HepG2 (cell line): ENCODE results near the gene MRPL50. TPM values are rescaled to one million over a fixed set of nuclear protein-coding genes. Genes with fewer than 3 reads are reported as not detected.
A peak's percentile ranks its signal among the peaks of the same experiment; 100 is the strongest.

Source experiments
- ATF3 ChIP-seq: sonication (generic); formaldehyde crosslinking; IDR thresholded peaks from 2 replicates; pipeline ENCODE4 v1.4.0; 2020; ENCODE audit warnings: missing genetic modification reagents
- CCAR2 ChIP-seq: fragments of 200-400 bp; formaldehyde crosslinking; optimal IDR thresholded peaks from 2 replicates; pipeline ENCODE3; 2018; ENCODE audit warnings: low read depth, mild to moderate bottlenecking, low read length, moderate library complexity
- CEBPG ChIP-seq: IDR thresholded peaks from 2 replicates; pipeline ENCODE4 v1.6.1; 2016
- CHD2 ChIP-seq: IDR thresholded peaks from 2 replicates; pipeline ENCODE4 v1.6.1; 2011; ENCODE audit warnings: low read depth, low read length, improper control_type of control experiment
- FOXP1 ChIP-seq, 2 experiments: fragments of 450-650 bp in 1 of 2; IDR thresholded peaks; 2 replicates each; pipeline ENCODE4 v1.6.1; 2017 to 2018; ENCODE audit warnings: antibody characterized with exemption in 1 of 2
- FOXP4 ChIP-seq: sonication (generic); formaldehyde crosslinking; IDR thresholded peaks from 2 replicates; pipeline ENCODE4 v1.4.0; 2020; ENCODE audit warnings: missing genetic modification reagents
- GLMP ChIP-seq: sonication (generic); formaldehyde crosslinking; IDR thresholded peaks from 2 replicates; pipeline ENCODE4 v1.9.0; 2021; ENCODE audit warnings: missing genetic modification reagents, mild to moderate bottlenecking, borderline replicate concordance
- HMG20A ChIP-seq: IDR thresholded peaks from 2 replicates; pipeline ENCODE4 v1.6.1; 2016; ENCODE audit warnings: borderline replicate concordance
- IRF2 ChIP-seq: IDR thresholded peaks from 2 replicates; pipeline ENCODE4 v1.6.1; 2018; ENCODE audit warnings: missing genetic modification reagents, missing compliant biosample characterization
- KLF11 ChIP-seq: IDR thresholded peaks from 2 replicates; pipeline ENCODE4 v1.6.1; 2016; ENCODE audit warnings: missing compliant biosample characterization
- MBNL3 ChIP-seq: fragments of 250-450 bp; sonication (Bioruptor Pico); conservative IDR thresholded peaks from 2 replicates; pipeline ENCODE4 v1.8.0; 2022; ENCODE audit warnings: mild to moderate bottlenecking, inconsistent platforms
- MED8 ChIP-seq: sonication (generic); formaldehyde crosslinking; IDR thresholded peaks from 2 replicates; pipeline ENCODE4 v1.8.1; 2023; ENCODE audit warnings: mild to moderate bottlenecking, missing genetic modification reagents; ENCODE audit not compliant: insufficient replicate concordance
- MTF1 ChIP-seq: sonication (generic); formaldehyde crosslinking; IDR thresholded peaks from 2 replicates; pipeline ENCODE4 v1.5.0; 2020; ENCODE audit warnings: missing genetic modification reagents
- NKX3-1 ChIP-seq: sonication (generic); formaldehyde crosslinking; IDR thresholded peaks from 2 replicates; pipeline ENCODE4 v1.5.0; 2020; ENCODE audit warnings: missing genetic modification reagents
- NR3C1 ChIP-seq: sonication (generic); formaldehyde crosslinking; IDR thresholded peaks from 2 replicates; pipeline ENCODE4 v1.4.0; 2020; ENCODE audit warnings: missing genetic modification reagents
- PHF5A ChIP-seq: IDR thresholded peaks from one replicate; pipeline ENCODE4 v1.6.1; 2018; ENCODE audit warnings: low read depth, missing genetic modification reagents; ENCODE audit not compliant: unreplicated experiment
- RFX1 ChIP-seq: fragments of 450-650 bp; IDR thresholded peaks from 2 replicates; pipeline ENCODE4 v1.6.1; 2017
- USF2 ChIP-seq, 2 experiments: sonication (generic) in 1 of 2; formaldehyde crosslinking in 1 of 2; IDR thresholded peaks; 2 replicates each; pipeline versions ENCODE4 v1.5.1 to v1.6.1; 2011 to 2020; ENCODE audit warnings: borderline replicate concordance in 1 of 2, low read depth in 1 of 2, low read length in 1 of 2, mild to moderate bottlenecking in 1 of 2, missing genetic modification reagents in 1 of 2, moderate library complexity in 1 of 2
- XBP1 ChIP-seq: sonication (generic); formaldehyde crosslinking; IDR thresholded peaks from 2 replicates; pipeline ENCODE4 v1.5.0; 2020; ENCODE audit warnings: missing genetic modification reagents
- ZBTB8A ChIP-seq: sonication (generic); formaldehyde crosslinking; IDR thresholded peaks from 2 replicates; pipeline ENCODE4 v1.4.0; 2020; ENCODE audit warnings: mild to moderate bottlenecking, low read depth, missing genetic modification reagents, borderline replicate concordance
- ZFP41 ChIP-seq: sonication (generic); formaldehyde crosslinking; IDR thresholded peaks from 2 replicates; pipeline ENCODE4 v1.4.0; 2020; ENCODE audit warnings: mild to moderate bottlenecking, missing genetic modification reagents, borderline replicate concordance
- ZNF12 ChIP-seq: sonication (generic); formaldehyde crosslinking; IDR thresholded peaks from 2 replicates; pipeline ENCODE4 v1.5.0; 2020; ENCODE audit warnings: missing genetic modification reagents
- ZNF124 ChIP-seq: sonication (generic); formaldehyde crosslinking; IDR thresholded peaks from 2 replicates; pipeline ENCODE4 v1.4.0; 2020; ENCODE audit warnings: missing genetic modification reagents
- ZNF20 ChIP-seq: sonication (generic); formaldehyde crosslinking; IDR thresholded peaks from 2 replicates; pipeline ENCODE4 v1.4.0; 2020; ENCODE audit warnings: mild to moderate bottlenecking, moderate library complexity, missing genetic modification reagents
- ZNF703 ChIP-seq: sonication (generic); formaldehyde crosslinking; IDR thresholded peaks from 2 replicates; pipeline ENCODE4 v1.5.1; 2020; ENCODE audit warnings: missing genetic modification reagents, mild to moderate bottlenecking, moderate library complexity, borderline replicate concordance
- ZNF740 ChIP-seq: sonication (generic); formaldehyde crosslinking; IDR thresholded peaks from 2 replicates; pipeline ENCODE4 v1.4.0; 2020; ENCODE audit warnings: missing genetic modification reagents
- ZNF850 ChIP-seq: sonication (generic); formaldehyde crosslinking; conservative IDR thresholded peaks from 2 replicates; pipeline ENCODE4 v1.9.0; 2021; ENCODE audit warnings: mild to moderate bottlenecking, missing genetic modification reagents
- ZSCAN20 ChIP-seq: sonication (generic); formaldehyde crosslinking; IDR thresholded peaks from 2 replicates; pipeline ENCODE4 v1.4.0; 2020; ENCODE audit warnings: missing genetic modification reagents, mild to moderate bottlenecking, borderline replicate concordance
- polyA plus RNA-seq, 8 experiments: library from polyadenylated mRNA; depleted of rRNA in 3 of 8; stranded (reverse) in 7 of 8; unstranded in 1 of 8; fragments of >200 nt; fragmentation: Illumina TruSeq in 4 of 8; extraction: Trizol in 4 of 8; gene quantifications; 2 replicates each; pipeline versions ENCODE4 v1.2.1 to v1.2.3, GENCODE V29; 2011 to 2016; ENCODE audit warnings: low read depth in 4 of 8, missing spikeins in 1 of 8, mixed read lengths in 1 of 8; ENCODE audit not compliant: insufficient read depth in 1 of 8
- total RNA-seq, 5 experiments: library from RNA; depleted of rRNA; stranded (reverse); fragments of >200 nt; fragmentation: Illumina TruSeq; extraction: Trizol; gene quantifications; 2 replicates each; pipeline ENCODE4 v1.2.3, GENCODE V29; 2016; ENCODE audit warnings: low read depth in 1 of 5

Gene MRPL50
- total and polyA plus RNA-seq, 2 of the 13 experiments (the other 11 are each of a cell fraction or from before 2014, with no cell fraction given), result 37.1 to 70.0 TPM

GRCh38 chr9:101433229-101433628, 34.8 kb upstream of the MRPL50 start (continued):
- peak; percentile 57; the same call in 1 of the 2 replicates for TF ChIP-seq KLF11 (CRISPR knock-in tag)
- TF ChIP-seq MBNL3 (CRISPR knock-in tag), result no peak
- TF ChIP-seq IRF2, result peak; percentile 85
- no peak for TF ChIP-seq ZNF124
- no peak for TF ChIP-seq ZNF703
- no peak for TF ChIP-seq ZNF12 (CRISPR knock-in tag)
- no peak for TF ChIP-seq ZSCAN20 (CRISPR knock-in tag)
- peak; percentile 61 for TF ChIP-seq CEBPG (CRISPR knock-in tag)
- peak; percentile 53 for TF ChIP-seq PHF5A (CRISPR knock-in tag)
- TF ChIP-seq CHD2, result no peak
- TF ChIP-seq MTF1, result no peak
- no peak for TF ChIP-seq MED8 (CRISPR knock-in tag)
- TF ChIP-seq RFX1, result no peak
- no peak for TF ChIP-seq CCAR2
- TF ChIP-seq USF2 (IDR thresholded peaks at IDR 0.05; ENCODE audit: low read depth, low read length), result no peak
- TF ChIP-seq USF2 (CRISPR knock-in tag; IDR thresholded peaks at IDR 0.05; ENCODE audit: borderline replicate concordance), result no peak
- TF ChIP-seq ZNF850 (CRISPR knock-in tag), result no peak
- 0 out of 2 replicates have a peak, but pooled peaks have one; percentile 13 for TF ChIP-seq FOXP1 (IDR thresholded peaks at IDR 0.05)
- TF ChIP-seq FOXP1 (CRISPR knock-in tag; IDR thresholded peaks at IDR 0.05), result peak; percentile 87
- TF ChIP-seq NKX3-1 (CRISPR knock-in tag), result no peak
- TF ChIP-seq NR3C1 (CRISPR knock-in tag), result no peak
- no peak; the same call in 1 of the 2 replicates for TF ChIP-seq XBP1 (CRISPR knock-in tag)
- peak; percentile 91 for TF ChIP-seq HMG20A
- TF ChIP-seq ZFP41, result no peak
- no peak for TF ChIP-seq ZNF20
- TF ChIP-seq ZBTB8A, result no peak
- TF ChIP-seq ATF3 (CRISPR knock-in tag), result no peak
- no peak for TF ChIP-seq ZNF740
- TF ChIP-seq FOXP4 (CRISPR knock-in tag), result peak; percentile 94
- TF ChIP-seq GLMP, result no peak
